Endothelial cell of umbilical vein (primary cell): ENCODE data around the gene C1orf174. TPM values are rescaled to one million over a fixed set of nuclear protein-coding genes. Genes with fewer than 3 reads are reported as not detected.

ENCODE experiments used
- BruUV-seq: library from RNA; stranded (reverse); fragments of 400-500 nt; replicated peaks from 2 replicates; lab custom pipeline; 2021; lab: Mats Ljungman, UMichigan
- CTCF ChIA-PET: fragments of 300-600, 350-600 bp; sonication (Branson Sonifier 250); formaldehyde crosslinking; loops from one replicate; lab custom pipeline; 2021; ENCODE audit warnings: antibody characterized with exemption, inconsistent platforms; lab: Charles Lee
- POLR2A ChIA-PET: fragments of 300-600, 350-600 bp; sonication (Branson Sonifier 250); formaldehyde crosslinking; loops from one replicate; lab custom pipeline; 2021; ENCODE audit warnings: antibody characterized with exemption, inconsistent platforms; lab: Charles Lee
- DNase-seq: peaks from one replicate; pipeline ENCODE4 v3.0.0-alpha.2; 2011; ENCODE audit warnings: low read depth, low spot score
- FAIRE-seq: peaks from 2 replicates; lab custom pipeline; 2011; peaks lifted over from hg19 to GRCh38; lab: Jason Lieb, UNC
- H2AFZ ChIP-seq: 2 replicates; pipeline ENCODE4 v1.6.0; 2012; ENCODE audit warnings: low read depth, low read length, control low read depth, inconsistent platforms
- H3K27ac ChIP-seq: 2 replicates; pipeline ENCODE4 v1.5.1; 2011; ENCODE audit warnings: low read depth, mild to moderate bottlenecking, control low read depth, low read length, moderate library complexity; ENCODE audit not compliant: insufficient read depth
- H3K27me3 ChIP-seq, 2 experiments: 2 replicates each; pipeline versions ENCODE4 v1.6.0 to v1.6.1; 2011; ENCODE audit warnings: low read length in 2 of 2, mixed read lengths in 1 of 2; ENCODE audit not compliant: control insufficient read depth in 2 of 2, insufficient read depth in 2 of 2
- H3K36me3 ChIP-seq, 2 experiments: 2 replicates in 1 of 2; 3 replicates in 1 of 2; pipeline ENCODE4 v1.5.1; 2011; ENCODE audit warnings: low read length in 2 of 2, mild to moderate bottlenecking in 1 of 2, moderate library complexity in 1 of 2; ENCODE audit not compliant: control insufficient read depth in 2 of 2, insufficient read depth in 2 of 2; ENCODE audit errors: extremely low read depth in 1 of 2
- H3K4me1 ChIP-seq: 3 replicates; pipeline ENCODE4 v1.5.1; 2011; ENCODE audit warnings: mild to moderate bottlenecking, low read length; ENCODE audit not compliant: control insufficient read depth, insufficient read depth; ENCODE audit errors: extremely low read depth
- H3K4me2 ChIP-seq: 2 replicates; pipeline ENCODE4 v1.6.1; 2011; ENCODE audit warnings: low read length, control low read depth, mixed read lengths; ENCODE audit not compliant: insufficient read depth
- H3K4me3 ChIP-seq, 3 experiments: fragments of 200-600 bp in 1 of 3; sonication (generic), shearing (Covaris generic) in 1 of 3; replicated peaks in 1 of 3; 2 replicates each; pipeline ENCODE4 v1.5.1; 2011 to 2016; ENCODE audit warnings: control low read depth in 3 of 3, low read length in 3 of 3, mild to moderate bottlenecking in 2 of 3, inconsistent platforms in 1 of 3, low read depth in 1 of 3, moderate library complexity in 1 of 3; ENCODE audit not compliant: insufficient read depth in 1 of 3
- H3K79me2 ChIP-seq: 2 replicates; pipeline ENCODE4 v1.6.0; 2012; ENCODE audit warnings: low read length, inconsistent platforms; ENCODE audit not compliant: control insufficient read depth, insufficient read depth
- H3K9ac ChIP-seq: replicated peaks from 2 replicates; pipeline ENCODE3; 2011; ENCODE audit warnings: low read length, control low read depth; ENCODE audit not compliant: insufficient read depth; ENCODE audit errors: extremely low read depth
- H3K9me1 ChIP-seq: replicated peaks from 3 replicates; pipeline ENCODE4 v1.6.0; 2011; ENCODE audit warnings: mild to moderate bottlenecking, low read length; ENCODE audit not compliant: control insufficient read depth, insufficient read depth; ENCODE audit errors: extremely low read depth
- H3K9me3 ChIP-seq: replicated peaks from 2 replicates; pipeline ENCODE4 v1.5.1; 2012; ENCODE audit warnings: low read length, inconsistent platforms; ENCODE audit not compliant: control insufficient read depth, insufficient read depth
- H4K20me1 ChIP-seq: replicated peaks from 2 replicates; pipeline ENCODE3; 2011; ENCODE audit warnings: mild to moderate bottlenecking, low read length; ENCODE audit not compliant: control insufficient read depth, insufficient read depth; ENCODE audit errors: extremely low read depth
- EZH2 ChIP-seq: IDR thresholded peaks from 2 replicates; pipeline ENCODE4 v1.6.1; 2012; ENCODE audit warnings: borderline replicate concordance, low read depth, mild to moderate bottlenecking, moderate library complexity, low read length, inconsistent platforms; ENCODE audit not compliant: severe bottlenecking
- FOS ChIP-seq: IDR thresholded peaks from 2 replicates; pipeline ENCODE4 v1.6.1; 2011; ENCODE audit warnings: mild to moderate bottlenecking, low read length, moderate library complexity, borderline replicate concordance; ENCODE audit not compliant: insufficient read depth
- GATA2 ChIP-seq: IDR thresholded peaks from 2 replicates; pipeline ENCODE4 v1.7.0; 2011; ENCODE audit warnings: low read depth, mild to moderate bottlenecking, moderate library complexity, mixed read lengths, low read length; ENCODE audit not compliant: insufficient read length, insufficient read depth
- JUN ChIP-seq: IDR thresholded peaks from 2 replicates; pipeline ENCODE4 v1.6.1; 2011; ENCODE audit warnings: borderline replicate concordance, low read depth; ENCODE audit not compliant: insufficient read length, insufficient read depth
- MYC ChIP-seq: IDR thresholded peaks from one replicate; pipeline ENCODE4 v1.6.1; 2011; ENCODE audit warnings: mild to moderate bottlenecking, low read depth, low read length
- POLR2A ChIP-seq: IDR thresholded peaks from 2 replicates; pipeline ENCODE4 v1.6.1; 2012; ENCODE audit warnings: low read depth, mild to moderate bottlenecking, control low read depth, low read length
- POLR2AphosphoS5 ChIP-seq: IDR thresholded peaks from 2 replicates; pipeline ENCODE4 v1.6.1; 2012; ENCODE audit warnings: low read depth, mild to moderate bottlenecking, control low read depth, low read length, moderate library complexity; ENCODE audit not compliant: insufficient read depth
- dilution Hi-C: fragments of 300-500 bp; cut with MboI; formaldehyde crosslinking; loops from one replicate; pipeline ENCODE4 v1.15.0; 2019; ENCODE audit warnings: low sequenced_read_pairs; ENCODE audit not compliant: extremely low pct_ligation_motif_present
- intact Hi-C: fragments of 100-400 bp; cut with micrococcal nuclease; formaldehyde crosslinking; loops from one replicate; pipeline ENCODE4 v1.10.0; 2022
- polyA plus RNA-seq, 4 experiments: library from polyadenylated mRNA; depleted of rRNA in 3 of 4; stranded (reverse) in 3 of 4; unstranded in 1 of 4; fragments of >200 nt; gene quantifications; 2 replicates each; pipeline versions ENCODE4 v1.2.1 to v1.2.3, GENCODE V29; 2011 to 2012; ENCODE audit warnings: missing spikeins in 1 of 4
- total RNA-seq: library from RNA; stranded (reverse); gene quantifications from 2 replicates; pipeline ENCODE4 v1.2.3, GENCODE V29; 2021
- TF ChIP-seq, protein P1 (sequence below): IDR thresholded peaks from 2 replicates; pipeline ENCODE4 v1.6.1; 2011; ENCODE audit not compliant: insufficient read depth, insufficient read length
- TF ChIP-seq, protein P2 (sequence below), 2 donors: IDR thresholded peaks; 1 replicate in 1 of 2; 2 replicates in 1 of 2; pipeline ENCODE4 v1.5.1; 2011; ENCODE audit warnings: low read length in 2 of 2, mild to moderate bottlenecking in 2 of 2, moderate library complexity in 2 of 2, control low read depth in 1 of 2, inconsistent platforms in 1 of 2, low read depth in 1 of 2; ENCODE audit not compliant: insufficient read depth in 1 of 2; ENCODE audit errors: extremely low read depth in 1 of 2

Gene C1orf174
- total and polyA plus RNA-seq, 2 donors (not counting 3 experiments of a cell fraction or from before 2014, with no cell fraction given): 28.0 to 31.7 TPM

DNA sequence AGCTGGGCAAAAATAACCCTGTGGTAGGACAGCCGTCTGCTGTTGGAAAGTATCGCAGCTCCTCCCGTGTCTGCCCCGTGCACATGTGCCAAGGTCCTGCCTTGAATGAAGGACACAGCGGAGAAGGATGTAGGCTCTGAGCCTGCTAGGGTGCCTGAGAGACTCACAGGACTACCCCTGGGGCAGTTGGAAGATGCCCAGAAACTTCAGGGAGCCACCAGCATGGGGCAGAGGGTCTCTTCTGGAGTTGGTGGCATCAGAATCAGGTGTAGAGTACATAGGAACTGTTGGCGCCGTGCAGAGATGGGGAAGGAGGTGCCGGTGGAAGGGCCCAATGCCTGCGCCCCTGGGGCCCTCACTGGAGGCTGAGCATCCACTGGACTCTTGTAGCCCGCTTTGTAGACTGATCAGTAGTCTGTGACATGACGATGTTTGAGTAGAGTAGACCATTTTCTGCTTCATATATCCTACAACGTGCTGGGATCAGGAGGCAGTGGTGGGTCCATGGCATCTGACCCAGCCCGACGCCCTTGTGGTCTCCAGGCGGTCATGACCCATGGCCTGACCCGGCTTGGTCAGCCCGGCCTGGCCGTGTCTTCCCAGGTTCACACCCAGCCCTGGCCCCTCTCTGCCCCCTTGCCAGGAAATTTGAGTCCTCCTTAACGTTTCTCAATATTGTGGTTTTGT is 5.3 kb upstream of the C1orf174 start:
- dilution Hi-C loops (no loop called here), intact Hi-C loops (no loop called here)
- H4K20me1 ChIP-seq: no peaks in the 10 kb centered on the region
- H3K36me3 ChIP-seq: no peaks in the 10 kb centered on the region
- no peak for TF ChIP-seq EZH2
- TF ChIP-seq GATA2: no peak
- no peak for TF ChIP-seq POLR2AphosphoS5
- TF ChIP-seq MYC: no peak
- TF ChIP-seq, protein P1, sequence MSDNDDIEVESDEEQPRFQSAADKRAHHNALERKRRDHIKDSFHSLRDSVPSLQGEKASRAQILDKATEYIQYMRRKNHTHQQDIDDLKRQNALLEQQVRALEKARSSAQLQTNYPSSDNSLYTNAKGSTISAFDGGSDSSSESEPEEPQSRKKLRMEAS: no peak
- TF ChIP-seq FOS: no peak
- TF ChIP-seq, protein P2, sequence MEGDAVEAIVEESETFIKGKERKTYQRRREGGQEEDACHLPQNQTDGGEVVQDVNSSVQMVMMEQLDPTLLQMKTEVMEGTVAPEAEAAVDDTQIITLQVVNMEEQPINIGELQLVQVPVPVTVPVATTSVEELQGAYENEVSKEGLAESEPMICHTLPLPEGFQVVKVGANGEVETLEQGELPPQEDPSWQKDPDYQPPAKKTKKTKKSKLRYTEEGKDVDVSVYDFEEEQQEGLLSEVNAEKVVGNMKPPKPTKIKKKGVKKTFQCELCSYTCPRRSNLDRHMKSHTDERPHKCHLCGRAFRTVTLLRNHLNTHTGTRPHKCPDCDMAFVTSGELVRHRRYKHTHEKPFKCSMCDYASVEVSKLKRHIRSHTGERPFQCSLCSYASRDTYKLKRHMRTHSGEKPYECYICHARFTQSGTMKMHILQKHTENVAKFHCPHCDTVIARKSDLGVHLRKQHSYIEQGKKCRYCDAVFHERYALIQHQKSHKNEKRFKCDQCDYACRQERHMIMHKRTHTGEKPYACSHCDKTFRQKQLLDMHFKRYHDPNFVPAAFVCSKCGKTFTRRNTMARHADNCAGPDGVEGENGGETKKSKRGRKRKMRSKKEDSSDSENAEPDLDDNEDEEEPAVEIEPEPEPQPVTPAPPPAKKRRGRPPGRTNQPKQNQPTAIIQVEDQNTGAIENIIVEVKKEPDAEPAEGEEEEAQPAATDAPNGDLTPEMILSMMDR (IDR thresholded peaks at IDR 0.05; ENCODE audit: extremely low read depth in 1 of 2, insufficient read depth in 1 of 2, low read depth in 1 of 2, low read length in 2 of 2): no peak
- TF ChIP-seq JUN: no peak
- no peak for TF ChIP-seq POLR2A
- CTCF ChIA-PET: no interaction called here
- H2AFZ ChIP-seq: no peak overlapping the region
- no peaks in the 10 kb centered on the region for H3K9me1 ChIP-seq
- H3K4me1 ChIP-seq: no peaks in the 10 kb centered on the region
- no TSS peak for BruUV-seq
- H3K79me2 ChIP-seq: no peaks in the 10 kb centered on the region
- DNase-seq (no peak), FAIRE-seq (no peak)
- no peak overlapping the region for H3K4me2 ChIP-seq
- POLR2A ChIA-PET: no interaction called here
- no peaks in the 10 kb centered on the region for H3K9me3 ChIP-seq
- no peak overlapping the region for H3K27ac ChIP-seq
- no peak overlapping the region for H3K4me3 ChIP-seq
- H3K9ac ChIP-seq: no peak overlapping the region
- H3K27me3 ChIP-seq: no peaks in the 10 kb centered on the region
